Sciatic nerve (tissue), 2 donors: ENCODE measurements around the gene LBHD1. TPM values are rescaled to one million over a fixed set of nuclear protein-coding genes. Genes with fewer than 3 reads are reported as not detected.
"Not testable (repeated sequence)": the region's sequence is repeated elsewhere in the genome, so short reads cannot be mapped to it uniquely, and the experiment has no call there.

Experiments
- ATAC-seq: fragments of 200-7000 bp; cut with Tn5 transposase; one replicate; pipeline ENCODE4 v1.9.1; 2020; ENCODE audit warnings: mild to moderate bottlenecking, moderate library complexity
- DNase-seq: peaks from one replicate; pipeline ENCODE4 v3.0.0-alpha.2; 2020; ENCODE audit warnings: low spot score
- intact Hi-C: fragments of 100-400 bp; cut with DNase I; formaldehyde crosslinking; loops from one replicate; pipeline ENCODE4 v1.14.2; 2022
- total RNA-seq: library from RNA; stranded (reverse); fragmentation: NEBNext Ultra II Directional; extraction: Animal tissue kit (Norgen Biotek cat#: 25700); gene quantifications from one replicate; pipeline ENCODE4 v1.2.1, GENCODE V29; 2021
- donor health status: DM: no; HTN: no; CAD: no.
- donor health status: DM: no; HTN: no; CAD: no.

LBHD1 gene
- total RNA-seq = 4.9 TPM

DNA sequence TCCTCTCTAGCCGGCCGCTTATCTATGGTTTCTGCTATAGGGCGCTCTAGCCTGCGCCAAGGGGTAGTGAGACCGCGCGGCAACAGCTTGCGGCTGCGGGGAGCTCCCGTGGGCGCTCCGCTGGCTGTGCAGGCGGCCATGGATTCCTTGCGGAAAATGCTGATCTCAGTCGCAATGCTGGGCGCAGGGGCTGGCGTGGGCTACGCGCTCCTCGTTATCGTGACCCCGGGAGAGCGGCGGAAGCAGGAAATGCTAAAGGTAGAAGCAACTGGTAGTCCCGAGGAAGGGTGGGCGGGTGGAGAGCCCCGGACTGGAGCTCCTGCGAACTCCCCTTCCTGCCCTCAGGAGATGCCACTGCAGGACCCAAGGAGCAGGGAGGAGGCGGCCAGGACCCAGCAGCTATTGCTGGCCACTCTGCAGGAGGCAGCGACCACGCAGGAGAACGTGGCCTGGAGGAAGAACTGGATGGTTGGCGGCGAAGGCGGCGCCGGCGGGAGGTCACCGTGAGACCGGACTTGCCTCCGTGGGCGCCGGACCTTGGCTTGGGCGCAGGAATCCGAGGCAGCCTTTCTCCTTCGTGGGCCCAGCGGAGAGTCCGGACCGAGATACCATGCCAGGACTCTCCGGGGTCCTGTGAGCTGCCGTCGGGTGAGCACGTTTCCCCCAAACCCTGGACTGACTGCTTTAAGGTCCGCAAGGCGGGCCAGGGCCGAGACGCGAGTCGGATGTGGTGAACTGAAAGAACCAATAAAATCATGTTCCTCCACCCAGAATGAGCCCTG, at the start of gene LBHD1, which contains the start of gene UQCC3:
Gene LBHD1, minus strand, starts transcription at position 660 of the 782 bp plus-strand sequence. CDS start 2,236 bp downstream, outside the sequence.
Gene UQCC3, plus strand, starts transcription at position 66 of the 782 bp plus-strand sequence. Its CDS starts 73 bp downstream, at position 139.
- ATAC-seq (peak; percentile 93), DNase-seq (peak; percentile 81)
- intact Hi-C loops = no loop called here

DNA sequence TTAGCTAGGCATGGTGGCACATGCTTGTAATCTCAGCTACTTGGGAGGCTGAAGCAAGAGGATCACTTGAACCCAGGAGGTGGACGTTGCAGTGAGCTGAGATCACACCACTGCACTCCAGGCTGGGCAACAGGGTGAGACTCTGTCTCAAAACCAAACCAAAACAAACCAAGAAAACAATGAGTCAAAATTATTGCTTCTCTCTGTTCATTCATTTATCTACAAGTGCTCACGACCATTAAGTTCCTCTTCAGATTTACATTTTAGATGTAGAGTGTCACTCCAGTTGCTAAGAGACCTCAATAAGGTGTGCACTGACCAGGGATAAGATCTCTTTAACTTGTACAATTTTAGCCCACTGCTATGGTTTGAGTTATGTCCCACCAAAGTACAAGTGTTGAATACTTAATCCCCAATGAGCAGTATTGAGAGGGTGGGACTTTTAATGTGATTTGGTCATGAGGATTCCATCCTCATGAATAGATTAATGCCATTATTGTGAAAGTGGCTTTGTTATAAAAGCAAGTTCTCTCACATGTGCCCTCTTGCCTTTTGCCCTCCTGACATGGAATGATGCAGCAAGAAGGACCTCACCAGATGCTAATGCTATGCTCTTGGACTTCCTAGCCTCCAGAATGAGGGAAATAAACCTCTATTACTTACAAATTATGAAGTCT, 47.4 kb upstream of the LBHD1 start:
- ATAC-seq = no peak

DNA sequence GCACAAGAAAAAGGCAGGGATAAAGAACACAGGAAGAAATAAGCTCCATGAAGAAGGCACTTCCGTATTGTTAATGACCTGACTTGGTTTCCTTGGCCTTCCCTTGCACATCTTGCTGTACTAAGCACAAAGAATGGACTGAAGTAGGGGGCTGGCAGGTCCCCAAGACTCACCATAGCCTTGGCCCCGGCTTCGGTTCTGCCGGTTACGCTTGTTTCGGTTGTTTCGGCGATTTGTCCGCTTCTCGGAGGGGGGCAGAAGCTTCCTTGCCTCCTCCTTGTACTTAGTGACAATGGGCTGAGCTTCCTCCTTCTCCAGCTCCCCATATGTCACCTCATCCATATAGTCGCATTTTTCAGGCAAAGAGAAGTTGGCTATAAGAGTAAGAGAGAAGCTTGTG, 44.7 kb upstream of the LBHD1 start:
- ATAC-seq = no peak
- intact Hi-C loops = no loop called here
- no peak for DNase-seq

More for the DNA sequence above, 47.4 kb upstream of the LBHD1 start:
- intact Hi-C loops = no loop called here
- DNase-seq = peak; percentile 1

DNA sequence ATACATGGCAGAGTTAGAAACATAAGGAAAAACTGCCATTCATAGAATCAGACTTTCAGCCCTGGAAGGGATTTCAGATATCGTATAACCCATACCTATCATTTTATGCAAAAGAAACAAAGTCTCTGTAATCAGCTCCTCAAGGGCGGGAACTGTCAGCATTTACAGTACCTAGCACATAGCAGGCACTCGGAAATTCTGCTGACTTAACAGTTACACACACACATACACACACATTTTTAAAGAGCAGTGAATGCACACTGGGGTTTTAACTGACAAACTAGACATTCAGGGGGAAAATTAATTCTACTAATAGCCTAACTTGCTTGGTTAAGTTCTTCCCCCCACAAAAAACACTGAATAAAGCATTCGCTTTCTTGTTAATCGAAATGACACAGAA, 44.1 kb upstream of the LBHD1 start:
- ATAC-seq = no peak
- intact Hi-C loops = no loop called here
- no peak for DNase-seq

DNA sequence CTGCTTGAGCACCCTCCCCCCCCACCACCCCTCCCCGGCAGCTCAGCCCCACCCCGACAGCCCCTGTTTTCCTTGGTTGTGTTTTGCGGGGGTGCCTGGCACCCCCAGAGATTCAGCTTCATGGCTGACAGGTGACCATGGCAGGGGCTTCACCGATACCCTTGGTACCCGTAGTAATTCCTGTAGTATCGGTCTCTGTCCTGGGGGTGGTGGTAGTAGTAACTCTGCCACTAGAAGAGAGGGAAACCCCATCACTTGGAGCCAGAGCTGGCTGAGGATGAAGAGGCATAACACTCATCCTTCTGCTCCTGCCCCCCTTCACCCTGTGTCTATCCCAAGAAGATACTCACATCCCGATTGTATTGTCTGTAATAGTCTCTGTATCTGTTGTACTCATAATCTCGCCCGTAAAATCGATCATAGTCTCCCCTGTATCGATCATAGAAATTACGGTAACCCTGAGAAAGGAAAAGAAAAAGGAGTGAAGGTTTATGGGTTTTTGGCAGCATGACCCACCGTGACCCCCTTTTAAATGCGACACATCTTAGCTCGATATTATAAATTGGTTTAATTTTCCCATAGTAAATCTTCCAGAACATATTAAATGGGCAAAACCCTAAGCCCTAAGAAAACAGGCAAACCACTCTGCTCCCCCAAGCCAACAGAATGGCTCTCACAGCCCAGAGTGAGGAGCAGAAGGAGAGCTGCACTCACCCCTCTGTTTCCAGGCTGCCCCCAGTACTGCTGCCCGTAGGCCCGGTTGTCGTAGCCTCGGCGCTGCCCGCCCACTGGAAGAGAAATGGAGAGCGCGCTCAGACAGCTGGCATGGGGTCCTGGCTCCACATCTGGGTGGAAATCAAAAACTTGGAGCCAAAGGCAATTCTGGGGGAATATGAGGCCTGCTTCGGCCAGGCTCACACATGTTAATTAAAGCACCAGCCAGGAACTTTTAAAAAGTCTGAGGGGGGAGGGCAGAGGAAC, 43.4 kb upstream of the LBHD1 start:
- intact Hi-C loops = no loop called here
- DNase-seq = peak; percentile 13
- no peak for ATAC-seq

DNA sequence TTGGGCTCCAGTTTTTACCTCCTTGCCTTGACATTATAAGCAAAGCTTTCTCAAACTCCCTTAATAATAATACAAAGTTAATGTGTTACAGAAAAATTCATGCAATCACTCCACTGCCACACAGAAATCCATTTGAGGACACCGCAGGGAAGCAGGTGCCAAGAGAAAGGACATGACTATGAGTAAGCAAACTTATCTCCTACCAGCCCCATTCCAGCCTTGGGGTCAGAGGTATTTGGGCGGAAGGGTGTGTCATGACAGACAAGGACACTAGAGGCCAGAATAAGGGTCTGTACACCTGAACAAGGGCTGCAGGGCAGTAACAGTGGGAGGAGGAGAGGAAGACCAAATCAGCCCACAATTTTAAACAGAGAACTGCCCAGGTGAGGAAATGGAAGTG, 41.3 kb upstream of the LBHD1 start:
- DNase-seq = peak; percentile 19
- no peak for ATAC-seq
- intact Hi-C loops = no loop called here

DNA sequence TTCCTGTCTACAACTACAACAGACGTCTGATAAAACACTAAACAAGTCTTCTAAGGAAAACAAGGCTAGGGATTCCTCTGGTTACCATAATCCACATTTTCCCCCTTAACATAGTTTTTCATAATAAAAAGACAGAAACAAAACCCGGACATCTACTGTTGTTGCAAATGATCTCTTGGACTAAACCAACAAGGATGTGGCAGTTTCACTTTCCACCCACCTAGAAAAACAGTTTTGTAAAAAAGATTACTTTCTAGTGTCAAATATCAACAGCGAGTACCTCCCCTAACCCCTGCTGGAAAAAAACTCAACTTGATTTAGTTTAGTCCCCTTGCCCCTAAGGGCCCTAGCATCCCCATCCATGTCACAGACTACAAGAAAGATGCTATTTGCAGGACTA, 40.8 kb upstream of the LBHD1 start:
- intact Hi-C loops = no loop called here
- DNase-seq = no peak
- ATAC-seq = no peak

DNA sequence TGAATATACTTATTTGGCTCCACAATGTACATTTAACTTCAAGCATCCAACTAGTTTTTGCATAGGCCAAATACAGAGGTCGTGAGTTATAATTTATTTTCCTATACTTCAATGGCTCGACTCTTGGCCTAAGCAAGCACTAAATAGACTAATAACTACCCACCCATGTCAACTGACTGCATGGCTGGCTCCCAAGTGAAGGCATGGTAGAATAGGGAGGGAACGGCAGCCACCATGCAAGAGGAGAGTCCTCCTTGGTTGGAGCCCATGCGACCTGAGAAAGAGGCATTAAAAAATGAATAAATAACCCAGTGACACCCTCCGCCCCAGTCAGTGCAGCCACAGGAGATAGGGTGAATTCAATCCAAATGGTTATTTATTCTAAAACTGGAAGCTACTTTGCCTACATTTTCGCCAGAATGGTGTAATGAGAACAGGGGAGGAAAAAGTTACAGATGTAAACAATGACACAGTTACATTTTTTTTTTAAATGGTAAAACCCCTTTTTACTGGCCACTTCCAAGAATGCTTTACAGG, 40.3 kb upstream of the LBHD1 start:
- no peak for ATAC-seq
- intact Hi-C loops = no loop called here
- peak; percentile 13 for DNase-seq

DNA sequence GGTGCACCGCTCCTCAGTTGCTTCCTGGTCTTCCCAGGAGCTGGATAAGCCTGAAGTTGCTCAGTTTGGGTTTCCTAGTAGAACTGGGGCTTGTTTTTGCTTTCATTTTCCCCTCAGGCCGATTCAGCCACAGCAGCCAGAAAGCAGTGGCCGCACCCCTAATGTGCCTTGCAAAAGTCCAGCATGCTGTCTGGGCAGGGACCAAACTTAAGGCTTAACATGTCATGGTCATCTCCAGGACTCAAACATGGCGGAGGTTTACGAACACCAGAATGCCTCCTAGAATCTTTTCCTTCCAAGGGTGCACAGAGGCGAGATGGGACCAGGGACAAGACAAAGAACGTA, 37.9 kb upstream of the LBHD1 start:
- intact Hi-C loops = no loop called here
- no peak for DNase-seq
- ATAC-seq = no peak

DNA sequence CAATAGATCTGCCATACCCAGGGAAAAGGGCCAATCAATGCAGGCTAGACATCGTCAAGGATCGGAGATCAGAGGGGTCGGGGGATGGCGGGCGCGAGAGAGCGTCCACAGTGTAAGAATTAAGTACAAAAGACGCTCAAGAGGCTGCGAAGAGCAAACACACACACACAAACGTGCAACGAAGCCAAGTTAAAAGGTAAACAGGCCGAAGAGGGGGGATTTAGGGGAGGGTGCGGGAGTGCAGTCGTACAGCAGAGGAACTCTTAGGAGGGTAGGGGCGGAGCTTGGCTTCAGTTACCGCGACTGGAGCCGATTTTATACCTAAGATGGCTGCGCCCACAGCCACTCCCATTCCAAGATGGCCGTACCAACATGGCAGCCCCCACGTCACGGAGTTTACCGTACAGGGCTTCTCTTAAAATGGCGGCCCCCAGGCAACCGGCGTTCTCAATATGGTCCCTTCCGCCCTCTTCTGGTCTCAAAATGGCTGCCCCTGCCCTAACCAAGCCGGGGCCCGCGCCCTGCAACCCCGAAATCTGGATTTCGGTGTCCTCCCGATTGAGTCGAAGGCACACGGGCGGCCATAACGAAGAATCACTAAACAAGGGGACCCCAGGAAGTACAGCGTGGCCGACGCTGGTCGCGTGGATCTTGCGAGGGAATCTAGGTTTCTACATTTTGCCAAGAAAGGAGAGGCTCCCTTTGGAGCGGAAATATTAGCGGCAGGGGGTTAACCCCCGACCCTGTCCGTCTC, 37.4 kb upstream of the LBHD1 start:
- peak; percentile 98 for DNase-seq
- intact Hi-C loops = no loop called here
- ATAC-seq = peak; percentile 94

DNA sequence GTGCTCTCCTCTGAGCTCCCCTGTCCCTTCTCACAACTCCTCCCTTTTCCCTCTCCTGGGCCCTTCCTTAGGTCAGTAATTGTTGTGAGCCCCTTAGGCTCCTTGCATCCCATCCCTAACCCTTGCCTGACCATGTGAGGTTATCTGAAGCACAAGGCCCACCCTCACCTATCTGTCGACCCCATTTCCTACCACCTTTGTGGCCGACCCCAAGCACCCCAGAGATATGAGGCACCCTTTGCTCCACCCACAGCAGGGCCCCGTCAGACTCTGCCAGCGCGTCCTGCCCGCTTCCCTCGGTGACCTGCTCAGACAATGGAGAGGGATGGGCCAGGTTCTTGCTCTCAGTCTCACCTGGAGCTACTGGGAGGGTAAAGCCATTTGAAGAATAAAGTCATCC, 36.7 kb upstream of the LBHD1 start:
- intact Hi-C loops = no loop called here
- no peak for DNase-seq
- peak; percentile 0 for ATAC-seq

DNA sequence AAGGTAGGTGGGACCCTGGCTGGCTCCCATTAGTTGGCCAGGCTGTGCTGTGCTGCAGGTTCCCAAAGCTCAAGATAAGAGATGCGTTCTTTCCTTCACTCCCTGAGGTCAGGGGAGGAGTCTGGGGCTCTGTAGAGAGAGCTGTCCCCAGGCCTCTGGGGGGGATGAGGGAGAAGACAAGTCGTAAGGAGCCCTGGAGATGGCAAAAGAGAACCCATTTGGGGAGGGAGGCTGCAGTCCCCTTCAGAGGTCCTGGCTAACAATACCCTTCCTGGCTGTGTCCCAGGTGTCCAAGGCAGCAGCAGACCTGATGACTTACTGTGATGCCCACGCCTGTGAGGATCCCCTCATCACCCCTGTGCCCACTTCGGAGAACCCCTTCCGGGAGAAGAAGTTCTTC, 36.3 kb upstream of the LBHD1 start:
- intact Hi-C loops = no loop called here
- DNase-seq = no peak
- ATAC-seq = no peak

DNA sequence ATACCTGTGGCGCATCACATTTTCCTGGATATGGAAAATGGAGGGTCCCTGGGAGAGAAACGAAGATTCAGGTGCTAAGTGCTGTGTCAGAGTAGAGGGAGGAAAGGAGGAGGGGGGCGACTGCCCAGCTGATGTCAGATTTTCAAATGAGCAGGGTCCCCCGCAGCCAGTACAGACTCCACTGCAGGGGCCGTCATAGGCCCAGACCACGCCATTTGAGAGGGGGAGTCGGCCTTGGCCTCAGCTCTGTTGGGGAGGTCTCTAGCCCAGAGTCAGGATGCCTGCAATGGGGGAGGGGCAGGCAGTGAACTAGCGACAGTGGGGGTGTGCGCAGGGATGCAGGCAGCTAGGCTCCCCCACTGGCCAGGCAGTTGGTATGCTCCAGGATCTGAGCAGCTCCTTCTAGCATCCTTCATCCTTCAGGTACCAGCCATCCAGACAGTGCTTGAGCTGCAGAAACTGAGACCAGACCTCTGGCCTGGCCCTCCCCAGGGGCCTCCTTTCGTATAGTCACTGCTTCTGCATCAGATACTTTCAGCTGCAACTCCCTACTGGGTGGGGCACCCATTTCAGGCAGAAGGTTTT, 35.3 kb upstream of the LBHD1 start, which contains the start of the genes BSCL2 and GNG3:
Gene BSCL2, minus strand, starts transcription at position 148 of the 585 bp plus-strand sequence. CDS start 229 bp downstream, outside the sequence.
Gene GNG3, plus strand, starts transcription at position 400 of the 585 bp plus-strand sequence. CDS start 620 bp downstream, outside the sequence.
- ATAC-seq = no peak
- intact Hi-C loops = no loop called here
- DNase-seq = no peak

DNA sequence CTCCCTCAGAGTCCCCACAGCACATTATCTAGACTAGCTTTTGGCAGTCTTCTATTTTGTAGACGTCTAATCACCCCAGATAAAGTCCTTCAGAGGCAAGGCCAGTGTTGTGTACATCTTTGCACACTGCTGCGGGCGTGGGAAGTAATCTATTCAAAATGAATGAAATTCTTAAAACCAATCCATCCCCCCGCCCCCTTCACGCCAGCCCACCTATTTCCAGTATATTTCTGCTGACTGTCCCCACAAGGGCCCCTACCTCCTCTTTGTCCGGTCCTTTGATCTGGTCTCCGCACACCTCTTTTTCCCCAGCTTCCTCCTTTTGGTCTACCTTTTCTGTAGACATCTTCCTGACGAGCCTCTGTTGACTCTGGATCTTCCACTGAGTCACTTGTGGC, 34.8 kb upstream of the LBHD1 start:
- DNase-seq = no peak
- intact Hi-C loops = no loop called here

DNA sequence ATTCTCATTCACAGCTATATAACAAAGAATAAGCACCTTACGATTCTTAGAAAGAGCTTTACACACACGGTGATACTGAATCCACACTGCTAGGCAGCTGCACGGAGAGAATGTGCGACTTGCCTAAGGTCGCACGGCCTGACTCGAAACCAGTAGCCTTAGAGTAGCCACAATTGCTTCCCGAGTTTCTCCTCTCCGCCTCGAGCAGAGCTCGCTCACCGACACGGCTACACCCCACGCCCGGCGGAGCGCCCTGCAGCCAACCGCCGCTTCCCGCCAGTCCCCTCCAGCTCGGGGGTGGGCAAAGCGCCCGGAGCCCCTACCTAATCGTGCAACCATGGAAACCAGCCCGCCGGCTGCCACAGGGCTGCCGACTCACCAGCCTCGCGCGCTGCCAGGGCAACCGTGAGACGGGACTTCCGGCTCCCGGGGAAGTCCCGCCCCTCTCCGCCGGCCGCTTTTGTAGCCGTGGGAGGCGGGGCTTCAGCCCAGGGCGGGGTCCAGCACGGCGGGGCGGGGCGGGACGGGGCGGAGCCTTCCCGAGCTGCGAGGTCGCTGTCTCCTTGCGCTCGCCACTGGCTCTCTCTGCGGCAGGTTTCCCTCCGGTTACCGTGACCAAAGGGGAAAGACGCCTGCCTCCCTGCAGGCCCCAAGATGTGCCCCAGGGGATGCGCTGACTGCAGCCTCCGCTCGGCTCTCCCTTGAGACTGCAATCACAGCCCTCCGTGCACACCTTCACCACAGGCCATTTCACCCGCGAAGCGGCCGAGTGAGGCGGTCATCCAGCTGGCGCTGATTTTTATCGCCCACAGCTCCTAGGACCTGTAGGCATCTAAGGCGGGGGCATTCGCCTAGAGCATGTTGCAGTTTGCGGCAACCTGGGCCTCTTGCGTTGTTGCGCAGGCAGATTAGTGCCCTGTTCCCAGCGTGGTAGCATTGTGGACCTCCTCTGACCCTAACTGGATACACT, 34.1 kb upstream of the LBHD1 start:
- intact Hi-C loops = no loop called here
- peak; percentile 90 for ATAC-seq
- peak; percentile 96 for DNase-seq

More for the DNA sequence above, 34.8 kb upstream of the LBHD1 start:
- no peak for ATAC-seq

DNA sequence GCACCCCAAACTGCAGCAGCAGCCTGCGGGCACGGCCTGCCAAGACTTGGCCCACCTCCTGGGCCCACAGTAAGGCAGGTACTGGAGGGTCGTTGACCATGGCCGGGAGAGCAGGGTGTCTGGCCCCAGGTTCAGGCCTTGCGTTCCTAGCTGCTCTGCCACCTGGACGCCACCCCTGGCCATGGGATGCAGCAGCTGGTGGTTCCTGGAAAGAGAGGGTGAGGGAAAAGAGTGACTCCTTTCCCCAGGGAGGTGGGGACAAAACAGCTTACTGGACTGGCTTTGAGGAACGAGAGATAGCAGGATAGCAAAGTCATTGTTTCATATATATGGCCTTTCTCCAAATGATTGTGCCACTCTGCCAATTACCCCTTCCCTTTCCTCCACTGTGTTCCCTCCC, 33.3 kb upstream of the LBHD1 start:
- DNase-seq = no peak
- ATAC-seq = no peak
- intact Hi-C loops = no loop called here

DNA sequence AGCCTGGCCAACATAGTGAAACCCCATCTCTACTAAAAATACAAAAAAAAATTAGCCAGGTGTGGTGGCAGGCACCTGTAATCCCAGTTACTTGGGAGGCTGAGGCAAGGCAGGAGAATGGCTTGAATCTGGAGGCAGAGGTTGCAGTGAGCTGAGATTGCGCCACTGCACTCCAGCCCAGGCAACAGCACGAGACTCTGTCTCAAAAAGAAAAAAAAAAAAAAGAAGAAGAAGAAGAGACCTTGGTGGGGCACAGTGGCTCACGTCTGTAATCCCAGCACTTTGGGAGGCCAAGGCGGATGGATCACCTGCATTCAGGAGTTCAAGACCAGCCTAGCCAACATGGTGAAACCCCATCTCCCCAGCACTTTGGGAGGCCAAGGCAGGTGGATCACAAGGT, 31.9 kb upstream of the LBHD1 start:
- intact Hi-C loops, DNase-seq, ATAC-seq: not testable (repeated sequence)
